Esophagus muscularis mucosa (tissue), 4 donors: ENCODE measurements around the gene PROZ. TPM values are rescaled to one million over a fixed set of nuclear protein-coding genes. Genes with fewer than 3 reads are reported as not detected.

Experiments used
- DNase-seq: peaks from one replicate; pipeline ENCODE4 v3.0.0-alpha.2; 2017; ENCODE audit errors: extremely low spot score
- H3K27ac ChIP-seq, 4 donors: fragments of 200-600 bp; sonication (generic); replicated peaks in 1 of 4; 1 replicate in 3 of 4; 2 replicates in 1 of 4; pipeline ENCODE4 v1.5.1; 2016 to 2019; ENCODE audit warnings: mild to moderate bottlenecking in 1 of 4
- H3K27me3 ChIP-seq, 4 donors: fragments of 200-600 bp; sonication (generic); one replicate each; pipeline versions ENCODE4 v1.5.1 to v1.6.0; 2016 to 2019
- H3K36me3 ChIP-seq, 4 donors: fragments of 200-600 bp; sonication (generic); one replicate each; pipeline ENCODE4 v1.5.1; 2016 to 2019
- H3K4me1 ChIP-seq, 4 donors: fragments of 200-600 bp; sonication (generic); one replicate each; pipeline ENCODE4 v1.5.1; 2016 to 2019
- H3K4me3 ChIP-seq, 4 donors: fragments of 200-600 bp; sonication (generic); 1 replicate in 2 of 4; 2 replicates in 2 of 4; pipeline ENCODE4 v1.5.1; 2016 to 2019; ENCODE audit warnings: mild to moderate bottlenecking in 4 of 4, moderate library complexity in 1 of 4
- H3K9me3 ChIP-seq, 4 donors: fragments of 200-600 bp; sonication (generic); 1 replicate in 3 of 4; 2 replicates in 1 of 4; pipeline ENCODE4 v1.5.1; 2016 to 2019
- EP300 ChIP-seq: sonication (generic); formaldehyde crosslinking; IDR thresholded peaks from one replicate; pipeline ENCODE4 v1.6.1; 2017; ENCODE audit warnings: antibody characterized with exemption
- POLR2A ChIP-seq: fragments of 450-650 bp; IDR thresholded peaks from one replicate; pipeline ENCODE4 v1.6.1; 2017; ENCODE audit warnings: antibody characterized with exemption, moderate library complexity, mild to moderate bottlenecking, low read depth
- POLR2AphosphoS5 ChIP-seq, 2 donors: sonication (generic); formaldehyde crosslinking; IDR thresholded peaks; one replicate each; pipeline ENCODE4 v1.6.1; 2017; ENCODE audit warnings: antibody characterized with exemption in 2 of 2
- WGBS: methylation state at CpG from one replicate; pipeline ENCODE4 v1.1.5; 2018; 5-methylcytosine and 5-hydroxymethylcytosine counted together
- intact Hi-C: fragments of 100-400 bp; cut with DNase I; formaldehyde crosslinking; loops from one replicate; pipeline ENCODE4 v1.15.1; 2023
- total RNA-seq, 4 donors: library from RNA; depleted of rRNA; stranded (reverse); fragments of >200 nt; gene quantifications; one replicate each; pipeline versions ENCODE4 v1.1.0 to v1.2.1, GENCODE V29; 2016
- TF ChIP-seq, protein P1 (sequence below), 3 experiments: fragments of 200-600 bp in 2 of 3; fragments of 450-650 bp in 1 of 3; sonication (generic) in 2 of 3; IDR thresholded peaks; one replicate each; pipeline ENCODE4 v1.5.1; 2017 to 2019; ENCODE audit warnings: antibody characterized with exemption in 3 of 3, mild to moderate bottlenecking in 2 of 3, moderate library complexity in 1 of 3

Gene PROZ
- total RNA-seq, 4 donors from 2014 or later = not detected

DNA sequence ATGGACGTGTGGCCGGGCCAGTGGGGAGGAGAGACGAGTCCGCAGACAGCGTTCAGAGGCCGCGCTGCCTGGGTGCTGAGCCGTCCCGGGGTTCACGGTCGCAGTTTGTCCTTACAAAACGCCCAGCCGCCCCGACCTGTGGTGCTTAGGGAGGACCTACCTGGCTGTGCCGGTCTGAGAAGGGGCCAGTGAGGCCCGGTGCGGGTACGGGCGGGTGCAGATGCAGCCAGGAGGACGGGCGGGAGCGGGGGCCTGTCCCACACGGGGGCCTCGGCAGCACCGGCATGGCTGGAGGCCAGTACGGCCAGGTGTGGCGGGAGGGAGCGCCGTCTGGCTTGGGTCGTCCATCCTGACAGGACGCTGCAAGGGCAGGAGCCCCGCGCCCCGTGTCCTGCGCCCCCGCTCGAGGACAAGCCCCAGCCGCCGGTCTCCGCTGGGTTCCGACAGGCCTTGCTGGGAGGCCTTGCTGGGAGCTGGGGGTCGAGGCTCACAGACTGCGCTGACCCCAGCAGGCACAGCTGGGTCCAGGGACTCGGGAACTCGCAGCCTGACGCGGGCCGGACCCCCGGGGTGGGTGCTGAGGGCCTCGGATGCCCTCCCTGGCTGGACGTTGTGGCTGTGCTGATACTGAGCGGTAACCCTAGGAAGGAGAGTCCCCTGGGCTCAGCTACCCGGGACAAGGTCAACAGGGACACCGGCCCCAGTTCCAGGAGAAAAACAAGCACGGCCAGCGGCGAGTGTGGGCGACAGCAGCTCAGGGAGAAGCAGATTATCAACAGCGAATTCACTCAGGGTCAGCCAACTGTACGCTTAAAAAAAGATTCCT is 5.3 kb upstream of the PROZ start:
- Histone ChIP-seq H3K4me1 (peaks cover 18 to 25% (median 22%) of the 10 kb centered on the region in 4 donors), H3K27ac (peak overlapping the region; percentile 79 to 80 (median 80)), H3K9me3 (no peaks in the 10 kb centered on the region), H3K27me3 (no peaks in the 10 kb centered on the region), H3K4me3 (peak overlapping the region; percentile 50 to 58 (median 52)), H3K36me3 (no peaks in the 10 kb centered on the region)
- DNase-seq = no peak
- intact Hi-C loops = loop anchor here (5.0 to 10.0 kb wide), 3 partner anchors 116 to 332 kb away; partner anchors contain the start of gene GRTP1
- TF ChIP-seq EP300 (no peak), POLR2AphosphoS5 (IDR thresholded peaks at IDR 0.05) (no peak), POLR2A (no peak)
- TF ChIP-seq, protein P1, sequence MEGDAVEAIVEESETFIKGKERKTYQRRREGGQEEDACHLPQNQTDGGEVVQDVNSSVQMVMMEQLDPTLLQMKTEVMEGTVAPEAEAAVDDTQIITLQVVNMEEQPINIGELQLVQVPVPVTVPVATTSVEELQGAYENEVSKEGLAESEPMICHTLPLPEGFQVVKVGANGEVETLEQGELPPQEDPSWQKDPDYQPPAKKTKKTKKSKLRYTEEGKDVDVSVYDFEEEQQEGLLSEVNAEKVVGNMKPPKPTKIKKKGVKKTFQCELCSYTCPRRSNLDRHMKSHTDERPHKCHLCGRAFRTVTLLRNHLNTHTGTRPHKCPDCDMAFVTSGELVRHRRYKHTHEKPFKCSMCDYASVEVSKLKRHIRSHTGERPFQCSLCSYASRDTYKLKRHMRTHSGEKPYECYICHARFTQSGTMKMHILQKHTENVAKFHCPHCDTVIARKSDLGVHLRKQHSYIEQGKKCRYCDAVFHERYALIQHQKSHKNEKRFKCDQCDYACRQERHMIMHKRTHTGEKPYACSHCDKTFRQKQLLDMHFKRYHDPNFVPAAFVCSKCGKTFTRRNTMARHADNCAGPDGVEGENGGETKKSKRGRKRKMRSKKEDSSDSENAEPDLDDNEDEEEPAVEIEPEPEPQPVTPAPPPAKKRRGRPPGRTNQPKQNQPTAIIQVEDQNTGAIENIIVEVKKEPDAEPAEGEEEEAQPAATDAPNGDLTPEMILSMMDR (IDR thresholded peaks at IDR 0.05) = no peak
- WGBS = 28% methylated on average over 23 of the region's 60 CpGs

DNA sequence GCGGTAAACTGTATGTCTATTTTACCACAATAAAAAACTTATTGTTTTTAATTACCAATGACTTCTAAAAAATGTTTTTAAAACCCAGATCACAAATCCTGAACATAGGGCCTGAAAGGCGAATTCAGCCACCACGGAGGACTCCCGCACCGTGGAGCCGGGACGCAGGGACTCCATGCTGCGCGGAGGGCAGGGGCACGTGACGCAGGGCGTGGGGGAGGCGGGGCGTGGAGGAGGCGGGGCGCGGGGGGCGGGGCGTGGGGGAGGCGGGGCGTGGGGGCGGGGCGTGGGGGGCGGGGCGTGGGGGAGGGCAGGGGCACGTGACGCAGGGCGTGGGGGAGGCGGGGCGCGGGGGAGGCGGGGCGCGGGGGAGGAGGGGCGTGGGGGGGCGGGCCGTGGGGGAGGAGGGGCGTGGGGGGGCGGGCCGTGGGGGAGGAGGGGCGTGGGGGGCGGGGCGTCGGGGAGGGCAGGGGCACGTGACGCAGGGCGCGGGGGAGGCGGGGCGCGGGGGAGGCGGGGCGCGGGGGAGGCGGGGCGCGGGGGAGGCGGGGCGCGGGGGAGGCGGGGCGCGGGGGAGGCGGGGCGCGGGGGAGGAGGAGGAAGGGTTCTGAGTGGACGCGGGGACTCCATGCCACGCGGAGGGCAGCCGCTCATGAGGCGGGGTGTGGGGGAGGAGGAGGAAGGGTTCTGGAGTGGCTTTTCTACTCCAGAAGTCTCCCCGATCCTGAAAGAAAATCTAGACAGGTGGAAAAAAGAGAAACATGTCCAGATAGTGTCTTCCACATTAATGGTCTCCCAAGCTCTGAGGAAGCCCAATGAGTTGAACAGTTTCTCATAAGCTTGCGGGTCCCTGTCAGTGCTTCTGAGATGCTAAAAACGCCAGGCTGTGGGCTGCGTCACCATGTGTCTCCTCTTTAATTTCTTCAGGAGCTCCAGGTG is 4.4 kb upstream of the PROZ start:
- intact Hi-C loops = loop anchor here (2.0 to 10.0 kb wide), 4 partner anchors 55 to 331 kb away; partner anchors contain the start of genes CUL4A, GRTP1 and PCID2
- TF ChIP-seq POLR2AphosphoS5 (IDR thresholded peaks at IDR 0.05) (peak; percentile 88 to 94), POLR2A (no peak)
- 7% methylated on average over 38 of the region's 76 CpGs for WGBS

DNA sequence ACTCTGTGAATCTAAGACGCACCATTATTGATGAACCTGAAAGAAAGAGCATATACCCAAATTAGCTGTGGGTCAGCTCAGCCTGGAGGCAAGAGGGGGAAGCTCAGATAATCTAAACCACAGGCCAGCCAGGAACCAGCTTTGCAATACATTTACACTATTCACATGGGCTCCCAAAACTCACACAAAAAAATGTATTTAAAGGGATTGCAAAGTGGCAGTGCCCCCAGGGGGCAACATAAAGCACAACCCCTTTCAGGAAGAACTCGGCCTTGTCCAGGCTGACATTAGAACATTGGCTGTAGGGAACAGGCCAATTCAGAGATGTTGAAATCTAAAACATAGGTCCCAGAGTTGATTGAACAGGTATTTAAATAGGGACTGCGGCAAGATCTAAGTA is 3.2 kb upstream of the PROZ start:
- TF ChIP-seq EP300 (no peak), POLR2AphosphoS5 (IDR thresholded peaks at IDR 0.05) (no peak), POLR2A (no peak)
- TF ChIP-seq, protein P1 (IDR thresholded peaks at IDR 0.05) = no peak
- no peak for DNase-seq
- 91% methylated on average over 3 of the region's 3 CpGs for WGBS
- no peaks in the 10 kb centered on the region for H3K36me3 ChIP-seq
- peaks cover 0 to 15% (median 0%) of the 10 kb centered on the region in 4 donors for H3K27me3 ChIP-seq
- H3K9me3 ChIP-seq = no peaks in the 10 kb centered on the region
- intact Hi-C loops = loop anchor here (2.0 to 10.0 kb wide), 2 partner anchors 54 to 330 kb away; partner anchors contain the start of genes CUL4A and PCID2
- no peak overlapping the region for H3K27ac ChIP-seq
- no peak overlapping the region for H3K4me3 ChIP-seq
- peaks cover 18 to 25% (median 22%) of the 10 kb centered on the region in 4 donors for H3K4me1 ChIP-seq

More for the DNA sequence above, 4.4 kb upstream of the PROZ start:
- peak overlapping the region; percentile 50 to 58 (median 52) for H3K4me3 ChIP-seq
- peak; percentile 95 for DNase-seq
- peak overlapping the region; percentile 79 to 80 (median 80) for H3K27ac ChIP-seq
- peaks cover 18 to 25% (median 22%) of the 10 kb centered on the region in 4 donors for H3K4me1 ChIP-seq
- H3K27me3 ChIP-seq = peaks cover 0 to 8% (median 0%) of the 10 kb centered on the region in 4 donors
- H3K36me3 ChIP-seq = no peaks in the 10 kb centered on the region
- no peaks in the 10 kb centered on the region for H3K9me3 ChIP-seq

- intact Hi-C loops = loop anchor here (2.0 to 10.0 kb wide), 2 partner anchors 53 to 329 kb away; partner anchors contain the start of genes CUL4A and PCID2
- WGBS = 92% methylated on average over 8 of the region's 9 CpGs
- H3K27ac ChIP-seq = no peak overlapping the region
Observed at GRCh38 chr13:113155982-113156655, 2.3 kb upstream of the PROZ start.

More at GRCh38 chr13:113155982-113156655, 2.3 kb upstream of the PROZ start:
- DNase-seq = no peak
- no peaks in the 10 kb centered on the region for H3K36me3 ChIP-seq
- no peaks in the 10 kb centered on the region for H3K9me3 ChIP-seq
- H3K4me1 ChIP-seq = peaks cover 18 to 25% (median 22%) of the 10 kb centered on the region in 4 donors
- TF ChIP-seq POLR2A (no peak), POLR2AphosphoS5 (IDR thresholded peaks at IDR 0.05) (no peak), EP300 (no peak)
- TF ChIP-seq, protein P1 (IDR thresholded peaks at IDR 0.05) = no peak
- no peak overlapping the region for H3K4me3 ChIP-seq
- H3K27me3 ChIP-seq = peaks cover 0 to 21% (median 2%) of the 10 kb centered on the region in 4 donors
